Ramos (cell line): ENCODE data around the gene RANGAP1.

Source experiments
- in situ Hi-C: fragments of 300-500 bp; cut with MboI; formaldehyde crosslinking; loops from one replicate; pipeline ENCODE4 v1.14.3; 2022; ENCODE audit warnings: low sequenced_read_pairs; ENCODE audit not compliant: unreplicated experiment

The RANGAP1 gene

GRCh38 chr22:41285820-41286638, at the start of gene RANGAP1:
Gene RANGAP1, minus strand, starts transcription at chr22:41286187. Its CDS starts 5,143 bp downstream, at chr22:41281044.
- in situ Hi-C loops = no loop called here

- in situ Hi-C loops = no loop called here
Measured at GRCh38 chr22:41334951-41335635, 49.1 kb upstream of the RANGAP1 start.

- in situ Hi-C loops = no loop called here
Measured at GRCh38 chr22:41334215-41334614, 48.2 kb upstream of the RANGAP1 start.

- in situ Hi-C loops = no loop called here
Measured at GRCh38 chr22:41333806-41334205, 47.8 kb upstream of the RANGAP1 start.

GRCh38 chr22:41332217-41332939, 46.4 kb upstream of the RANGAP1 start:
- in situ Hi-C loops = no loop called here

GRCh38 chr22:41330169-41330568, 44.2 kb upstream of the RANGAP1 start:
- in situ Hi-C loops = no loop called here

- in situ Hi-C loops = no loop called here
Measured at GRCh38 chr22:41327124-41327523, 41.1 kb upstream of the RANGAP1 start.

GRCh38 chr22:41324821-41325528, 39.0 kb upstream of the RANGAP1 start:
- in situ Hi-C loops = no loop called here

GRCh38 chr22:41320416-41321240, 34.6 kb upstream of the RANGAP1 start:
- in situ Hi-C loops = no loop called here

GRCh38 chr22:41315586-41315985, 29.6 kb upstream of the RANGAP1 start:
- in situ Hi-C loops = no loop called here

- in situ Hi-C loops = no loop called here
Measured at GRCh38 chr22:41314821-41315220, 28.8 kb upstream of the RANGAP1 start.

- in situ Hi-C loops = no loop called here
Measured at GRCh38 chr22:41311487-41311886, 25.5 kb upstream of the RANGAP1 start.

GRCh38 chr22:41310336-41310735, 24.3 kb upstream of the RANGAP1 start:
- in situ Hi-C loops = no loop called here

GRCh38 chr22:41308544-41308947, 22.6 kb upstream of the RANGAP1 start:
- in situ Hi-C loops = no loop called here

GRCh38 chr22:41308054-41308453, 22.1 kb upstream of the RANGAP1 start:
- in situ Hi-C loops = no loop called here

GRCh38 chr22:41305646-41306045, 19.7 kb upstream of the RANGAP1 start:
- in situ Hi-C loops = no loop called here

- in situ Hi-C loops = no loop called here
Measured at GRCh38 chr22:41302811-41303210, 16.8 kb upstream of the RANGAP1 start.

GRCh38 chr22:41302021-41302767, 16.2 kb upstream of the RANGAP1 start:
- in situ Hi-C loops = no loop called here
